ENCODE data around the gene TPM1. TPM values are rescaled to one million over a fixed set of nuclear protein-coding genes. Genes with fewer than 3 reads are reported as not detected.

Gene TPM1
- total RNA-seq, 1 experiment from 2014 or later = 298 TPM

- Histone ChIP-seq H3K27me3 (ENCODE audit: control insufficient read depth, insufficient read depth, low read length) (no peaks in the 10 kb centered on the region), H3K9me3 (ENCODE audit: control insufficient read depth, insufficient read depth, low read depth, low read length) (no peaks in the 10 kb centered on the region), H3K36me3 (ENCODE audit: control insufficient read depth, insufficient read depth, low read length) (no peaks in the 10 kb centered on the region), H3K4me1 (ENCODE audit: control insufficient read depth, insufficient read depth, low read length) (no peaks in the 10 kb centered on the region; the same call in 1 of the 2 replicates), H3K27ac (ENCODE audit: low read length) (no peak overlapping the region), H3K4me3 (ENCODE audit: low read depth in 2 of 2, low read length in 2 of 2) (no peak overlapping the region)
- TF ChIP-seq TCF7L2 (IDR thresholded peaks at IDR 0.05; ENCODE audit: low read depth, low read length) (no peak), CTCF (IDR thresholded peaks at IDR 0.05) (no peak), SIN3A (IDR thresholded peaks at IDR 0.05; ENCODE audit: borderline replicate concordance, insufficient read depth, low read depth, low read length) (no peak), POLR2AphosphoS5 (IDR thresholded peaks at IDR 0.05; ENCODE audit: low read depth, low read length) (no peak), REST (IDR thresholded peaks at IDR 0.05; ENCODE audit: insufficient read depth in 1 of 2, low read depth in 2 of 2, low read length in 1 of 2) (no peak)
- BruUV-seq (replicated peaks) = no TSS peak
- DNase-seq (ENCODE audit: low read depth, low spot score) (no peak), ATAC-seq (no peak)
- intact Hi-C loops (cut with micrococcal nuclease; ENCODE audit: unreplicated experiment) = no loop called here
- in situ Hi-C loops (cut with HindIII; ENCODE audit: low pct_unique_long_range_greater_than_20kb, low sequenced_read_pairs) = no loop called here
- CTCF ChIA-PET = no interaction called here
- POLR2A ChIA-PET = interaction anchor here (0.7 kb wide), 1 partner anchor 138 kb away, joined by 3 read pairs; no protein-coding TSS in a partner anchor
Measured at GRCh38 chr15:62997441-62997840, 45.1 kb upstream of the TPM1 start.

- no peak for ATAC-seq
- no peaks in the 10 kb centered on the region for H3K27me3 ChIP-seq (ENCODE audit: control insufficient read depth, insufficient read depth, low read length)
- no peak overlapping the region for H3K27ac ChIP-seq (ENCODE audit: low read length)
- BruUV-seq (replicated peaks) = no TSS peak
- no peaks in the 10 kb centered on the region for H3K9me3 ChIP-seq (ENCODE audit: control insufficient read depth, insufficient read depth, low read depth, low read length)
- in situ Hi-C loops (cut with HindIII; ENCODE audit: low pct_unique_long_range_greater_than_20kb, low sequenced_read_pairs) (no loop called here), intact Hi-C loops (cut with micrococcal nuclease; ENCODE audit: unreplicated experiment) (no loop called here)
- no peaks in the 10 kb centered on the region; the same call in 1 of the 2 replicates for H3K4me1 ChIP-seq (ENCODE audit: control insufficient read depth, insufficient read depth, low read length)
- POLR2A ChIA-PET = no interaction called here
- CTCF ChIA-PET = no interaction called here
- DNase-seq (ENCODE audit: low read depth, low spot score) = no peak
- H3K4me3 ChIP-seq (ENCODE audit: low read depth in 2 of 2, low read length in 2 of 2) = no peak overlapping the region
- TF ChIP-seq CTCF (IDR thresholded peaks at IDR 0.05) = no peak
- no peak for TF ChIP-seq REST (IDR thresholded peaks at IDR 0.05; ENCODE audit: insufficient read depth in 1 of 2, low read depth in 2 of 2, low read length in 1 of 2)
- no peaks in the 10 kb centered on the region for H3K36me3 ChIP-seq (ENCODE audit: control insufficient read depth, insufficient read depth, low read length)
Measured at GRCh38 chr15:62998262-62998890, 44.2 kb upstream of the TPM1 start.

Data from Panc1 (cell line).